H9 (cell line): Measurements from ENCODE around the gene CCDC116. TPM values are rescaled to one million over a fixed set of nuclear protein-coding genes. Genes with fewer than 3 reads are reported as not detected.

ENCODE experiments used
- DNase-seq: peaks from one replicate; pipeline ENCODE4 v3.0.0-alpha.2; 2017
- H2AFZ ChIP-seq: one replicate; pipeline ENCODE4 v1.6.1; 2013; ENCODE audit warnings: mild to moderate bottlenecking, low read length, control low read depth, moderate library complexity
- H2AK5ac ChIP-seq: 2 replicates; pipeline ENCODE4 v1.6.1; 2013; ENCODE audit warnings: low read length, control low read depth, mixed read lengths; ENCODE audit not compliant: insufficient read length
- H2BK120ac ChIP-seq: one replicate; pipeline ENCODE4 v1.6.1; 2013; ENCODE audit warnings: low read depth, mild to moderate bottlenecking, low read length, control low read depth, inconsistent platforms; ENCODE audit not compliant: poor library complexity, severe bottlenecking
- H2BK12ac ChIP-seq: 2 replicates; pipeline ENCODE4 v1.6.1; 2013; ENCODE audit warnings: low read length, control low read depth, mixed read lengths, low read depth; ENCODE audit not compliant: insufficient read length
- H2BK15ac ChIP-seq: 2 replicates; pipeline ENCODE4 v1.6.1; 2013; ENCODE audit warnings: low read depth, low read length, control low read depth
- H2BK20ac ChIP-seq: one replicate; pipeline ENCODE4 v1.6.1; 2013; ENCODE audit warnings: low read depth, mild to moderate bottlenecking, low read length, control low read depth, inconsistent platforms; ENCODE audit not compliant: poor library complexity, severe bottlenecking
- H2BK5ac ChIP-seq: 2 replicates; pipeline ENCODE4 v1.6.1; 2013; ENCODE audit warnings: low read length, control low read depth, mixed read lengths; ENCODE audit not compliant: insufficient read length
- H3K14ac ChIP-seq: 2 replicates; pipeline ENCODE4 v1.6.1; 2013; ENCODE audit warnings: low read length, control low read depth; ENCODE audit not compliant: insufficient read depth
- H3K18ac ChIP-seq: 2 replicates; pipeline ENCODE4 v1.6.1; 2013; ENCODE audit warnings: low read depth, mild to moderate bottlenecking, mixed read lengths, low read length, control low read depth; ENCODE audit not compliant: insufficient read length
- H3K23ac ChIP-seq: 2 replicates; pipeline ENCODE4 v1.6.1; 2013; ENCODE audit warnings: low read length, control low read depth, mixed read lengths, low read depth; ENCODE audit not compliant: insufficient read length
- H3K23me2 ChIP-seq: 2 replicates; pipeline ENCODE4 v1.6.1; 2013; ENCODE audit warnings: low read depth, mild to moderate bottlenecking, mixed read lengths, low read length, control low read depth; ENCODE audit not compliant: insufficient read length, poor library complexity, severe bottlenecking
- H3K27ac ChIP-seq: 2 replicates; pipeline ENCODE4 v1.5.1; 2013; ENCODE audit warnings: low read length, control low read depth, mixed read lengths, low read depth; ENCODE audit not compliant: insufficient read length
- H3K27me3 ChIP-seq: 2 replicates; pipeline ENCODE4 v1.6.1; 2013; ENCODE audit warnings: low read length, control low read depth, inconsistent platforms; ENCODE audit not compliant: insufficient read depth
- H3K4ac ChIP-seq: 2 replicates; pipeline ENCODE4 v1.6.1; 2013; ENCODE audit warnings: low read depth, mild to moderate bottlenecking, control low read depth, inconsistent platforms, low read length, moderate library complexity
- H3K4me1 ChIP-seq: 2 replicates; pipeline ENCODE4 v1.6.1; 2013; ENCODE audit warnings: low read length, control low read depth, inconsistent platforms; ENCODE audit not compliant: insufficient read depth
- H3K4me2 ChIP-seq: 2 replicates; pipeline ENCODE4 v1.6.1; 2013; ENCODE audit warnings: low read length, control low read depth, mixed read lengths; ENCODE audit not compliant: insufficient read length, insufficient read depth
- H3K56ac ChIP-seq: 2 replicates; pipeline ENCODE4 v1.6.1; 2013; ENCODE audit warnings: low read depth, mild to moderate bottlenecking, mixed read lengths, low read length, control low read depth; ENCODE audit not compliant: insufficient read length
- H3K79me1 ChIP-seq: 2 replicates; pipeline ENCODE4 v1.6.1; 2013; ENCODE audit warnings: low read depth, mild to moderate bottlenecking, moderate library complexity, low read length, control low read depth, inconsistent platforms; ENCODE audit not compliant: insufficient read depth, poor library complexity, severe bottlenecking
- H3K79me2 ChIP-seq: 2 replicates; pipeline ENCODE4 v1.6.1; 2013; ENCODE audit warnings: low read length, control low read depth, inconsistent platforms; ENCODE audit not compliant: insufficient read depth
- H3K9ac ChIP-seq: 2 replicates; pipeline ENCODE4 v1.6.1; 2013; ENCODE audit warnings: low read length, control low read depth, mixed read lengths; ENCODE audit not compliant: insufficient read length; ENCODE audit errors: extremely low read depth
- H3K9me3 ChIP-seq: one replicate; pipeline ENCODE4 v1.6.1; 2013; ENCODE audit warnings: low read depth, low read length, inconsistent platforms; ENCODE audit not compliant: control insufficient read depth
- H3T11ph ChIP-seq: one replicate; pipeline ENCODE4 v1.6.1; 2013; ENCODE audit warnings: mild to moderate bottlenecking, low read length, control low read depth, inconsistent platforms
- H4K20me1 ChIP-seq: one replicate; pipeline ENCODE4 v1.6.1; 2013; ENCODE audit not compliant: control insufficient read depth, insufficient read length, insufficient read depth
- H4K5ac ChIP-seq: 2 replicates; pipeline ENCODE4 v1.6.1; 2013; ENCODE audit warnings: low read depth, mild to moderate bottlenecking, mixed read lengths, low read length, control low read depth; ENCODE audit not compliant: insufficient read length
- H4K8ac ChIP-seq: replicated peaks from 2 replicates; pipeline ENCODE4 v1.6.1; 2013; ENCODE audit warnings: low read length, control low read depth, mixed read lengths, low read depth; ENCODE audit not compliant: insufficient read length
- H4K91ac ChIP-seq: 2 replicates; pipeline ENCODE4 v1.6.1; 2013; ENCODE audit warnings: low read depth, mild to moderate bottlenecking, moderate library complexity, mixed read lengths, low read length, control low read depth; ENCODE audit not compliant: insufficient read length
- H3K27ac Mint-ChIP-seq, 3 experiments: 2 replicates in 2 of 3; 3 replicates in 1 of 3; pipeline ENCODE4 v1.8.0; 2020 to 2021; ENCODE audit warnings: mixed read lengths in 3 of 3, mild to moderate bottlenecking in 1 of 3, moderate library complexity in 1 of 3
- H3K27me3 Mint-ChIP-seq: 2 replicates; pipeline ENCODE4 v1.8.0; 2021; ENCODE audit warnings: low read depth, mild to moderate bottlenecking, moderate library complexity, mixed read lengths
- H3K36me3 Mint-ChIP-seq, 3 experiments: 2 replicates in 2 of 3; 3 replicates in 1 of 3; pipeline ENCODE4 v1.8.0; 2020 to 2021; ENCODE audit warnings: low read depth in 3 of 3, mixed read lengths in 3 of 3; ENCODE audit not compliant: insufficient read depth in 1 of 3
- H3K4me1 Mint-ChIP-seq, 2 experiments: 2 replicates each; pipeline ENCODE4 v1.8.0; 2020; ENCODE audit warnings: mixed read lengths in 2 of 2
- H3K4me3 Mint-ChIP-seq, 2 experiments: 2 replicates in 1 of 2; 3 replicates in 1 of 2; pipeline ENCODE4 v1.8.0; 2020 to 2021; ENCODE audit warnings: mild to moderate bottlenecking in 2 of 2, mixed read lengths in 2 of 2, moderate library complexity in 1 of 2
- H3K9me3 Mint-ChIP-seq, 2 experiments: 2 replicates in 1 of 2; 3 replicates in 1 of 2; pipeline ENCODE4 v1.8.0; 2020; ENCODE audit warnings: mild to moderate bottlenecking in 2 of 2, mixed read lengths in 2 of 2, moderate library complexity in 1 of 2
- WGBS: extraction: QIAGEN DNeasy Blood & Tissue Kit; methylation state at CpG from one replicate; pipeline ENCODE4 v1.1.7; 2013; ENCODE audit warnings: missing lambda C conversion rate, low lambda C conversion rate, mixed read lengths; ENCODE audit not compliant: insufficient read length; ENCODE audit errors: extremely low coverage; 5-methylcytosine and 5-hydroxymethylcytosine counted together
- total RNA-seq: library from RNA; stranded (reverse); gene quantifications from 2 replicates; pipeline ENCODE4 v1.2.1, GENCODE V29; 2021
- TF ChIP-seq, protein P1 (sequence below): fragments of 200-600 bp; sonication (generic); conservative IDR thresholded peaks from 3 replicates; pipeline ENCODE4 v1.8.0; 2021; ENCODE audit warnings: antibody characterized with exemption, mild to moderate bottlenecking

Gene CCDC116
- total RNA-seq, 1 experiment from 2014 or later, result 0.63 TPM

DNA sequence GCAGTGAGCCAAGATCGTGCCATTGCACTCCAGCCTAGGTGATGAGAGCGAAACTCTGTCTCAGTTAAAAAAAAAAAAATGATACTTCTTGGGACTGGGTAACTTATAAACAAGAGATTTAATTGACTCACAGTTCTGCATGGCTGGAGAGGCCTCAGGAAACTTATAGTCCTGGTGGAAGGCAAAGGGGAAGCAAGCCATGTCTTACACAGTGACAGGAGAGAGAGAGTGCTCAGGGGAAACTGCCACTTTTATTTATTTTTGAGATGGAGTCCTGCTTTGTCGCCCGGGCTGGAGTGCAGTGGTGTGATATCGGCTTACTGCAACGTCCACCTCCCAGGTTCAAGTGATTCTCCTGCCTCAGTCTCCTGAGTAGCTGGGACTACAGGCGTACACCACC, 17.7 kb downstream of the CCDC116 start:
- H2BK5ac ChIP-seq, result no peak overlapping the region
- no peak overlapping the region for H2BK15ac ChIP-seq
- H3K4me1 ChIP-seq, result no peaks in the 10 kb centered on the region
- no peak overlapping the region for H3K14ac ChIP-seq
- H3K9ac ChIP-seq, result no peak overlapping the region
- H3K79me1 ChIP-seq, result no peaks in the 10 kb centered on the region
- no peak overlapping the region for H3K23ac ChIP-seq
- H3K23me2 ChIP-seq, result peaks cover 18% of the 10 kb centered on the region
- Mint-ChIP-seq H3K9me3 (no peaks in the 10 kb centered on the region), H3K4me3 (peak overlapping the region; percentile 84 to 92; a peak in 3 of 5 replicates), H3K4me1 (peaks cover 17 to 24% of the 10 kb centered on the region in 2 experiments), H3K27me3 (no peaks in the 10 kb centered on the region), H3K36me3 (peaks cover 15 to 37% (median 16%) of the 10 kb centered on the region in 3 experiments; a peak in 6 of 7 replicates), H3K27ac (no peak overlapping the region)
- no peak overlapping the region for H3T11ph ChIP-seq
- no peak overlapping the region for H3K4ac ChIP-seq
- no peak overlapping the region for H3K4me2 ChIP-seq
- no peaks in the 10 kb centered on the region for H3K27me3 ChIP-seq
- H2AFZ ChIP-seq, result no peak overlapping the region
- H4K8ac ChIP-seq, result no peak overlapping the region
- H2BK12ac ChIP-seq, result no peak overlapping the region
- TF ChIP-seq, protein P1, sequence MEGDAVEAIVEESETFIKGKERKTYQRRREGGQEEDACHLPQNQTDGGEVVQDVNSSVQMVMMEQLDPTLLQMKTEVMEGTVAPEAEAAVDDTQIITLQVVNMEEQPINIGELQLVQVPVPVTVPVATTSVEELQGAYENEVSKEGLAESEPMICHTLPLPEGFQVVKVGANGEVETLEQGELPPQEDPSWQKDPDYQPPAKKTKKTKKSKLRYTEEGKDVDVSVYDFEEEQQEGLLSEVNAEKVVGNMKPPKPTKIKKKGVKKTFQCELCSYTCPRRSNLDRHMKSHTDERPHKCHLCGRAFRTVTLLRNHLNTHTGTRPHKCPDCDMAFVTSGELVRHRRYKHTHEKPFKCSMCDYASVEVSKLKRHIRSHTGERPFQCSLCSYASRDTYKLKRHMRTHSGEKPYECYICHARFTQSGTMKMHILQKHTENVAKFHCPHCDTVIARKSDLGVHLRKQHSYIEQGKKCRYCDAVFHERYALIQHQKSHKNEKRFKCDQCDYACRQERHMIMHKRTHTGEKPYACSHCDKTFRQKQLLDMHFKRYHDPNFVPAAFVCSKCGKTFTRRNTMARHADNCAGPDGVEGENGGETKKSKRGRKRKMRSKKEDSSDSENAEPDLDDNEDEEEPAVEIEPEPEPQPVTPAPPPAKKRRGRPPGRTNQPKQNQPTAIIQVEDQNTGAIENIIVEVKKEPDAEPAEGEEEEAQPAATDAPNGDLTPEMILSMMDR, result no peak
- H4K5ac ChIP-seq, result no peak overlapping the region
- no peak overlapping the region for H3K18ac ChIP-seq
- no peak overlapping the region for H4K91ac ChIP-seq
- no peaks in the 10 kb centered on the region for H4K20me1 ChIP-seq
- no peak overlapping the region for H2BK120ac ChIP-seq
- DNase-seq, result no peak
- WGBS, result no CpG with 5 or more reads among the region's 7 CpGs
- no peaks in the 10 kb centered on the region for H3K79me2 ChIP-seq
- no peak overlapping the region for H3K27ac ChIP-seq
- no peak overlapping the region for H2AK5ac ChIP-seq
- no peak overlapping the region for H2BK20ac ChIP-seq
- no peak overlapping the region for H3K56ac ChIP-seq
- H3K9me3 ChIP-seq, result no peaks in the 10 kb centered on the region
